Neural cell (in vitro differentiated cells): Measurements from ENCODE around the gene PEG3. TPM values are rescaled to one million over a fixed set of nuclear protein-coding genes. Genes with fewer than 3 reads are reported as not detected.

Source experiments
- H2AFZ ChIP-seq: fragments of 200-600, 300-800 bp; sonication (generic), shearing (Covaris generic); 2 replicates; pipeline ENCODE4 v1.6.0; 2014; ENCODE audit warnings: low read depth, mild to moderate bottlenecking, antibody characterized with exemption, low read length, moderate library complexity
- H3F3A ChIP-seq: fragments of 200-600 bp; shearing (Covaris generic); 2 replicates; pipeline ENCODE4 v1.6.1; 2016; ENCODE audit warnings: mild to moderate bottlenecking, moderate library complexity, mixed read lengths, antibody characterized with exemption, low read length; ENCODE audit not compliant: insufficient read depth, poor library complexity, severe bottlenecking
- H3K27ac ChIP-seq: fragments of 200-600, 300-800 bp; sonication (generic), shearing (Covaris generic); 2 replicates; pipeline ENCODE4 v1.5.1; 2014; ENCODE audit warnings: mild to moderate bottlenecking, low read length, moderate library complexity
- H3K27me3 ChIP-seq: fragments of 300-800, 200-600 bp; sonication (generic), shearing (Covaris generic); 2 replicates; pipeline ENCODE4 v1.6.0; 2014; ENCODE audit warnings: mild to moderate bottlenecking, low read depth, low read length, moderate library complexity; ENCODE audit not compliant: insufficient read depth
- H3K36me3 ChIP-seq: fragments of 300-800, 200-600 bp; sonication (generic), shearing (Covaris generic); 2 replicates; pipeline ENCODE4 v1.5.1; 2014; ENCODE audit warnings: mild to moderate bottlenecking, antibody characterized with exemption, low read length, moderate library complexity; ENCODE audit not compliant: insufficient read depth
- H3K4me2 ChIP-seq: fragments of 300-800, 200-600 bp; sonication (generic), shearing (Covaris generic); 2 replicates; pipeline ENCODE4 v1.6.0; 2014; ENCODE audit warnings: mild to moderate bottlenecking, low read length
- H3K4me3 ChIP-seq: fragments of 300-800, 200-600 bp; sonication (generic), shearing (Covaris generic); 2 replicates; pipeline ENCODE4 v1.5.1; 2014; ENCODE audit warnings: mild to moderate bottlenecking, low read length, moderate library complexity
- H3K79me2 ChIP-seq: fragments of 200-600 bp; shearing (Covaris generic); replicated peaks from 2 replicates; pipeline ENCODE4 v1.6.0; 2014; ENCODE audit warnings: mild to moderate bottlenecking, low read length, moderate library complexity; ENCODE audit not compliant: insufficient read depth
- H3K9ac ChIP-seq: fragments of 300-800, 200-600 bp; sonication (generic), shearing (Covaris generic); 2 replicates; pipeline ENCODE4 v1.6.1; 2016; ENCODE audit warnings: mild to moderate bottlenecking, low read length, mixed read lengths
- H3K9me2 ChIP-seq: fragments of 200-600 bp; shearing (Covaris generic); 2 replicates; pipeline ENCODE4 v1.6.1; 2016; ENCODE audit warnings: mild to moderate bottlenecking, low read length, mixed read lengths; ENCODE audit not compliant: insufficient read depth
- H3K9me3 ChIP-seq: fragments of 200-600, 300-800 bp; sonication (generic), shearing (Covaris generic); 2 replicates; pipeline ENCODE4 v1.6.1; 2016; ENCODE audit warnings: mild to moderate bottlenecking, mixed run types, low read length, moderate library complexity, mixed read lengths
- H4K20me1 ChIP-seq: fragments of 200-600 bp; shearing (Covaris generic); 2 replicates; pipeline ENCODE4 v1.6.1; 2016; ENCODE audit warnings: mild to moderate bottlenecking, mixed run types; ENCODE audit not compliant: insufficient read depth
- CTCF ChIP-seq: fragments of 450-650 bp; IDR thresholded peaks from 2 replicates; pipeline ENCODE4 v1.5.1; 2014; ENCODE audit warnings: antibody characterized with exemption, mild to moderate bottlenecking, moderate library complexity; ENCODE audit not compliant: poor library complexity, severe bottlenecking
- EP300 ChIP-seq: fragments of 450-650 bp; conservative IDR thresholded peaks from 2 replicates; pipeline ENCODE4 v1.6.1; 2014; ENCODE audit warnings: antibody characterized with exemption, mild to moderate bottlenecking, moderate library complexity; ENCODE audit not compliant: poor library complexity, severe bottlenecking
- EZH2 ChIP-seq: fragments of 200-600, 300-800 bp; shearing (Covaris generic), sonication (generic); IDR thresholded peaks from 2 replicates; pipeline ENCODE4 v1.6.1; 2014; ENCODE audit warnings: antibody characterized with exemption, low read length, borderline replicate concordance, mild to moderate bottlenecking; ENCODE audit not compliant: insufficient read depth, poor library complexity, severe bottlenecking
- MXI1 ChIP-seq: fragments of 450-650 bp; conservative IDR thresholded peaks from 2 replicates; pipeline ENCODE4 v1.6.1; 2014; ENCODE audit warnings: antibody characterized with exemption, mild to moderate bottlenecking; ENCODE audit not compliant: poor library complexity, severe bottlenecking
- POLR2AphosphoS5 ChIP-seq: IDR thresholded peaks from 2 replicates; pipeline ENCODE4 v1.6.1; 2012
- RAD21 ChIP-seq: fragments of 450-650 bp; conservative IDR thresholded peaks from 2 replicates; pipeline ENCODE4 v1.6.1; 2014; ENCODE audit warnings: antibody characterized with exemption, mild to moderate bottlenecking, moderate library complexity
- SMC3 ChIP-seq: fragments of 450-650 bp; conservative IDR thresholded peaks from 2 replicates; pipeline ENCODE4 v1.6.1; 2014; ENCODE audit warnings: antibody characterized with exemption, mild to moderate bottlenecking, moderate library complexity; ENCODE audit not compliant: poor library complexity
- TAF1 ChIP-seq: IDR thresholded peaks from 2 replicates; pipeline ENCODE4 v1.6.1; 2012; ENCODE audit warnings: low read depth
- polyA plus RNA-seq: library from polyadenylated mRNA; depleted of rRNA; stranded (reverse); fragments of >200 nt; gene quantifications from 2 replicates; pipeline ENCODE4 v1.2.3, GENCODE V29; 2014
- TF ChIP-seq, protein P1 (sequence below): IDR thresholded peaks from 2 replicates; pipeline ENCODE4 v1.6.1; 2012; ENCODE audit warnings: borderline replicate concordance

The PEG3 gene
- polyA plus RNA-seq, 1 donor from 2014 or later, result 0.06 TPM

- Histone ChIP-seq H3K4me2 (no peak overlapping the region), H3K36me3 (no peaks in the 10 kb centered on the region), H3K4me3 (no peak overlapping the region), H3K79me2 (no peaks in the 10 kb centered on the region), H2AFZ (no peak overlapping the region), H3K27ac (no peak overlapping the region), H4K20me1 (no peaks in the 10 kb centered on the region), H3K9ac (no peak overlapping the region), H3F3A (no peaks in the 10 kb centered on the region), H3K9me2 (no peaks in the 10 kb centered on the region), H3K9me3 (peaks cover 13% of the 10 kb centered on the region), H3K27me3 (no peaks in the 10 kb centered on the region)
- TF ChIP-seq RAD21, result no peak
- TF ChIP-seq MXI1, result no peak
- TF ChIP-seq, protein P1, sequence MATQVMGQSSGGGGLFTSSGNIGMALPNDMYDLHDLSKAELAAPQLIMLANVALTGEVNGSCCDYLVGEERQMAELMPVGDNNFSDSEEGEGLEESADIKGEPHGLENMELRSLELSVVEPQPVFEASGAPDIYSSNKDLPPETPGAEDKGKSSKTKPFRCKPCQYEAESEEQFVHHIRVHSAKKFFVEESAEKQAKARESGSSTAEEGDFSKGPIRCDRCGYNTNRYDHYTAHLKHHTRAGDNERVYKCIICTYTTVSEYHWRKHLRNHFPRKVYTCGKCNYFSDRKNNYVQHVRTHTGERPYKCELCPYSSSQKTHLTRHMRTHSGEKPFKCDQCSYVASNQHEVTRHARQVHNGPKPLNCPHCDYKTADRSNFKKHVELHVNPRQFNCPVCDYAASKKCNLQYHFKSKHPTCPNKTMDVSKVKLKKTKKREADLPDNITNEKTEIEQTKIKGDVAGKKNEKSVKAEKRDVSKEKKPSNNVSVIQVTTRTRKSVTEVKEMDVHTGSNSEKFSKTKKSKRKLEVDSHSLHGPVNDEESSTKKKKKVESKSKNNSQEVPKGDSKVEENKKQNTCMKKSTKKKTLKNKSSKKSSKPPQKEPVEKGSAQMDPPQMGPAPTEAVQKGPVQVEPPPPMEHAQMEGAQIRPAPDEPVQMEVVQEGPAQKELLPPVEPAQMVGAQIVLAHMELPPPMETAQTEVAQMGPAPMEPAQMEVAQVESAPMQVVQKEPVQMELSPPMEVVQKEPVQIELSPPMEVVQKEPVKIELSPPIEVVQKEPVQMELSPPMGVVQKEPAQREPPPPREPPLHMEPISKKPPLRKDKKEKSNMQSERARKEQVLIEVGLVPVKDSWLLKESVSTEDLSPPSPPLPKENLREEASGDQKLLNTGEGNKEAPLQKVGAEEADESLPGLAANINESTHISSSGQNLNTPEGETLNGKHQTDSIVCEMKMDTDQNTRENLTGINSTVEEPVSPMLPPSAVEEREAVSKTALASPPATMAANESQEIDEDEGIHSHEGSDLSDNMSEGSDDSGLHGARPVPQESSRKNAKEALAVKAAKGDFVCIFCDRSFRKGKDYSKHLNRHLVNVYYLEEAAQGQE, result no peak
- TF ChIP-seq EP300, result no peak
- TF ChIP-seq CTCF, result no peak
- no peak for TF ChIP-seq TAF1
- no peak for TF ChIP-seq POLR2AphosphoS5
- no peak for TF ChIP-seq EZH2
- no peak for TF ChIP-seq SMC3
These were observed 18.9 kb downstream of the PEG3 start for GRCh38 chr19:56821675-56822074.

GRCh38 chr19:56821209-56821608, 19.3 kb downstream of the PEG3 start:
- Histone ChIP-seq H3K4me2 (no peak overlapping the region), H3K9me3 (peaks cover 15% of the 10 kb centered on the region), H3K27me3 (no peaks in the 10 kb centered on the region)

More at GRCh38 chr19:56821209-56821608, 19.3 kb downstream of the PEG3 start:
- H3K27ac ChIP-seq, result no peak overlapping the region
- no peaks in the 10 kb centered on the region for H3K9me2 ChIP-seq
- no peaks in the 10 kb centered on the region for H4K20me1 ChIP-seq
- no peaks in the 10 kb centered on the region for H3K36me3 ChIP-seq
- no peaks in the 10 kb centered on the region for H3F3A ChIP-seq
- no peaks in the 10 kb centered on the region for H3K79me2 ChIP-seq
- TF ChIP-seq RAD21 (no peak), POLR2AphosphoS5 (no peak), EZH2 (no peak), SMC3 (no peak), CTCF (no peak), EP300 (no peak), TAF1 (no peak), MXI1 (no peak)
- TF ChIP-seq, protein P1, result no peak
- H3K9ac ChIP-seq, result no peak overlapping the region
- H3K4me3 ChIP-seq, result no peak overlapping the region
- no peak overlapping the region for H2AFZ ChIP-seq
